ENCODE results near the gene SOCS1. TPM values are rescaled to one million over a fixed set of nuclear protein-coding genes. Genes with fewer than 3 reads are reported as not detected.

SOCS1 gene
- total and polyA plus RNA-seq, 4 donors = 13.8 to 39.7 (median 23.6) TPM

GRCh38 chr16:11276143-11276895, 20.3 kb upstream of the SOCS1 start, which contains the start of gene PRM2:
PRM2 (minus strand) TSS chr16:11276480; CDS start chr16:11276370, 110 bp downstream.
- H3K9me3 ChIP-seq (ENCODE audit: control insufficient read depth in 4 of 4, insufficient read depth in 3 of 4, low read length in 3 of 4) = no peaks in the 10 kb centered on the region
- H3K27me3 ChIP-seq (ENCODE audit: control insufficient read depth in 3 of 3, insufficient read depth in 3 of 3, low read length in 2 of 3) = no peaks in the 10 kb centered on the region
- TF ChIP-seq CTCF (IDR thresholded peaks at IDR 0.05; ENCODE audit: control extremely low read depth, extremely low read depth) = no peak
- peaks cover 0 to 21% (median 0%) of the 10 kb centered on the region in 5 donors for H3K4me1 ChIP-seq (ENCODE audit: control insufficient read depth in 5 of 5, insufficient read depth in 5 of 5, low read length in 5 of 5)
- H3K36me3 ChIP-seq (ENCODE audit: control insufficient read depth in 4 of 4, insufficient read depth in 4 of 4, low read length in 4 of 4) = no peaks in the 10 kb centered on the region
- no peak within 1 kb of the TSS for H3K27ac ChIP-seq (ENCODE audit: low read depth in 1 of 2, low read length in 1 of 2)
- no peak within 1 kb of the TSS for H3K4me3 ChIP-seq
- 93 to 95% methylated on average over 26 of the region's 26 CpGs for WGBS, 2 donors
- no peak within 1 kb of the TSS for H3K9ac ChIP-seq (ENCODE audit: insufficient read depth in 1 of 2, low read length in 2 of 2)
- DNase-seq (no peak), ATAC-seq (ENCODE audit: insufficient read depth, low FRiP score) (no peak)

GRCh38 chr16:11274964-11275363, 19.0 kb upstream of the SOCS1 start:
- 93% methylated on average over 7 of the region's 7 CpGs for WGBS, 2 donors
- Histone ChIP-seq H3K36me3 (ENCODE audit: control insufficient read depth in 4 of 4, insufficient read depth in 4 of 4, low read length in 4 of 4) (no peaks in the 10 kb centered on the region), H3K9ac (ENCODE audit: insufficient read depth in 1 of 2, low read length in 2 of 2) (no peak overlapping the region), H3K27me3 (ENCODE audit: control insufficient read depth in 3 of 3, insufficient read depth in 3 of 3, low read length in 2 of 3) (no peaks in the 10 kb centered on the region), H3K9me3 (ENCODE audit: control insufficient read depth in 4 of 4, insufficient read depth in 3 of 4, low read length in 3 of 4) (no peaks in the 10 kb centered on the region), H3K27ac (ENCODE audit: low read depth in 1 of 2, low read length in 1 of 2) (no peak overlapping the region), H3K4me3 (no peak overlapping the region), H3K4me1 (ENCODE audit: control insufficient read depth in 5 of 5, insufficient read depth in 5 of 5, low read length in 5 of 5) (peaks cover 0 to 21% (median 0%) of the 10 kb centered on the region in 5 donors)
- DNase-seq (no peak), ATAC-seq (ENCODE audit: insufficient read depth, low FRiP score) (no peak)
- TF ChIP-seq CTCF (IDR thresholded peaks at IDR 0.05; ENCODE audit: control extremely low read depth, extremely low read depth) = no peak

GRCh38 chr16:11273721-11274324, 17.8 kb upstream of the SOCS1 start:
- DNase-seq = peak; percentile 44 to 67 (median 62)

More at GRCh38 chr16:11273721-11274324, 17.8 kb upstream of the SOCS1 start:
- no peak for TF ChIP-seq CTCF (IDR thresholded peaks at IDR 0.05; ENCODE audit: control extremely low read depth, extremely low read depth)
- H3K9ac ChIP-seq (ENCODE audit: insufficient read depth in 1 of 2, low read length in 2 of 2) = no peak overlapping the region
- no peaks in the 10 kb centered on the region for H3K36me3 ChIP-seq (ENCODE audit: control insufficient read depth in 4 of 4, insufficient read depth in 4 of 4, low read length in 4 of 4)
- no peak overlapping the region for H3K27ac ChIP-seq (ENCODE audit: low read depth in 1 of 2, low read length in 1 of 2)
- no peaks in the 10 kb centered on the region for H3K9me3 ChIP-seq (ENCODE audit: control insufficient read depth in 4 of 4, insufficient read depth in 3 of 4, low read length in 3 of 4)
- H3K4me3 ChIP-seq = no peak overlapping the region
- 75% methylated on average over 3 of the region's 3 CpGs for WGBS, 2 donors
- no peaks in the 10 kb centered on the region for H3K27me3 ChIP-seq (ENCODE audit: control insufficient read depth in 3 of 3, insufficient read depth in 3 of 3, low read length in 2 of 3)
- H3K4me1 ChIP-seq (ENCODE audit: control insufficient read depth in 5 of 5, insufficient read depth in 5 of 5, low read length in 5 of 5) = peaks cover 0 to 15% (median 0%) of the 10 kb centered on the region in 5 donors
- no peak for ATAC-seq (ENCODE audit: insufficient read depth, low FRiP score)
